K562 (cell line): ENCODE results near the gene DTNB. TPM values are rescaled to one million over a fixed set of nuclear protein-coding genes. Genes with fewer than 3 reads are reported as not detected.
A peak's percentile ranks its signal among the peaks of the same experiment; 100 is the strongest.

Source experiments
- BACH1 ChIP-seq: fragments of 200-800 bp; sonication (Bioruptor generic); IDR thresholded peaks from 2 replicates; pipeline ENCODE4 v1.6.1; 2016; ENCODE audit warnings: missing genetic modification characterization, missing compliant biosample characterization
- C11orf30 ChIP-seq: fragments of 450-650 bp; IDR thresholded peaks from 2 replicates; pipeline ENCODE4 v1.6.1; 2016; ENCODE audit warnings: low read depth, mild to moderate bottlenecking
- CEBPG ChIP-seq, 3 experiments: fragments of 200-800 bp in 1 of 3; sonication (Bioruptor generic) in 1 of 3; sonication (generic) in 1 of 3; formaldehyde crosslinking in 1 of 3; IDR thresholded peaks in 2 of 3; conservative IDR thresholded peaks in 1 of 3; 2 replicates each; pipeline versions ENCODE4 v1.6.1 to v1.8.0; 2016 to 2022; ENCODE audit warnings: missing compliant biosample characterization in 2 of 3, missing genetic modification characterization in 2 of 3, mild to moderate bottlenecking in 1 of 3, missing genetic modification reagents in 1 of 3
- HNRNPH1 ChIP-seq: fragments of 200-400 bp; formaldehyde crosslinking; optimal IDR thresholded peaks from 2 replicates; pipeline ENCODE3; 2017; ENCODE audit warnings: low read depth, mild to moderate bottlenecking, low read length, moderate library complexity
- IFI16 ChIP-seq: fragments of 250-450 bp; sonication (Bioruptor Pico); IDR thresholded peaks from 2 replicates; pipeline ENCODE4 v2.1.2; 2022; ENCODE audit warnings: mild to moderate bottlenecking, inconsistent platforms
- SIX5 ChIP-seq, 2 experiments: IDR thresholded peaks; 2 replicates each; pipeline ENCODE4 v1.6.1; 2011; ENCODE audit warnings: low read length in 2 of 2, borderline replicate concordance in 1 of 2, low read depth in 1 of 2, mild to moderate bottlenecking in 1 of 2, moderate library complexity in 1 of 2; ENCODE audit not compliant: insufficient read depth in 1 of 2
- STAG1 ChIP-seq: sonication (generic); formaldehyde crosslinking; IDR thresholded peaks from 2 replicates; pipeline ENCODE4 v1.5.0; 2020; ENCODE audit warnings: missing genetic modification reagents, borderline replicate concordance
- YY1 ChIP-seq, 3 experiments: IDR thresholded peaks; 2 replicates each; pipeline ENCODE4 v1.6.1; 2011; ENCODE audit warnings: low read length in 2 of 3, mild to moderate bottlenecking in 2 of 3, moderate library complexity in 2 of 3, borderline replicate concordance in 1 of 3, control low read depth in 1 of 3, low read depth in 1 of 3; ENCODE audit not compliant: insufficient read depth in 3 of 3, insufficient replicate concordance in 2 of 3, control insufficient read depth in 1 of 3, insufficient read length in 1 of 3; ENCODE audit errors: extremely low read depth in 1 of 3
- ZNF77 ChIP-seq: fragments of 250-450 bp; sonication (Bioruptor Pico); IDR thresholded peaks from 2 replicates; pipeline ENCODE4 v1.5.0; 2020
- polyA plus RNA-seq, 8 experiments: library from polyadenylated mRNA; depleted of rRNA in 4 of 8; stranded (reverse) in 5 of 8; unstranded in 3 of 8; fragments of >200 nt; fragmentation: Nextera tagmentation in 2 of 8; fragmentation: Illumina TruSeq in 1 of 8; extraction: Ambion mirVana in 2 of 8; extraction: Trizol in 1 of 8; gene quantifications; 2 replicates each; pipeline versions ENCODE4 v1.2.1 to v1.2.3, GENCODE V29; 2011 to 2014; ENCODE audit warnings: inconsistent platforms in 1 of 8, missing spikeins in 1 of 8
- total RNA-seq, 7 experiments: library from RNA; depleted of rRNA in 6 of 7; stranded (reverse); fragments of >200 nt in 6 of 7; fragmentation: Illumina TruSeq in 2 of 7; extraction: Trizol in 2 of 7; gene quantifications; 2 replicates each; pipeline versions ENCODE4 v1.2.1 to v1.2.3, GENCODE V29; 2011 to 2021; ENCODE audit warnings: low replicate concordance in 1 of 7
- TF ChIP-seq, protein P1 (sequence below), 2 experiments: fragments of 450-650 bp; formaldehyde crosslinking in 1 of 2; IDR thresholded peaks; 2 replicates each; pipeline versions ENCODE4 v1.4.0 to v1.6.1; 2014 to 2020; ENCODE audit warnings: mild to moderate bottlenecking in 2 of 2, borderline replicate concordance in 1 of 2, low read depth in 1 of 2
- TF ChIP-seq, protein P2 (sequence below), 3 experiments: IDR thresholded peaks in 2 of 3; conservative IDR thresholded peaks in 1 of 3; 2 replicates each; pipeline ENCODE4 v1.5.1; 2011 to 2012; ENCODE audit warnings: low read length in 3 of 3, mild to moderate bottlenecking in 3 of 3, control low read depth in 2 of 3, improper control_type of control experiment in 1 of 3, inconsistent platforms in 1 of 3, low read depth in 1 of 3, mixed read lengths in 1 of 3, moderate library complexity in 1 of 3; ENCODE audit not compliant: insufficient read depth in 2 of 3

The DTNB gene
- total and polyA plus RNA-seq, 9 of the 15 experiments (the other 6 are each of a cell fraction or from before 2014, with no cell fraction given), result 0.18 to 2.0 (median 0.77) TPM; not detected in 2

DNA sequence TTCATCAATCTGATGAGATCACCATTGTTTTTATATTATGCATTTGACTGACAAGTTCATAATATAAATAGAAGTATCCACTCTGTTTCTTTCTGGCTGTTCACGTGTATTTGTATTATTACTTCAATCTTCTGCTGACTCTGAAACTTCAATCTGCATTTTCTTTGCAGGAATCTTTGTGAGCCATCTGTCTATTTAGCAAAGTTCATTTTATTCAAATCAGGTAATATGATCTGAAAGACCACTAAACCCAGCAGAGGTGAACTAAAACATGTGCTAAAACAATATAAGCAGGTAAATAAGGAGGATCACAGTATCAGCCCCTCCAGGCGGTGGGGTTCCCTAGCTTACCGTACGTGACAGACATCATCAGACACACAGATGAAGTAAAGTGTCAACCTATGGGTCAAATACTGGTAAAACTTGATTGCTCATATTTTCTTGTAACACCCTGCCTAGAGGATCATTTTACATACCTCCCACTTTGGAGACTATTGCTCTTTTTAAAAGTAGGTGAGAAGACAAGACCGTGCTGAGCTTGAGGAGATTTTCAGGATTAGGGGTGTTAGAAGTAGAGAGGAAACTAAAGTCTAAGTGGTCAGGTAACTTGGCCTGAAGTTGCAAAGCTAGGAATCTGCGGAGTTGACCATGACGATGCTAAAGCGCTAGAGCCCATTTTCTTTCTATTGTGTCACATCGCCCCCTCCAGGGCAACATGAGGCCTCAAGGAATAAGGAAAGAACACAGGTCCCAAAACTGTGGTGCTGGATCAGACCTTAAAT, 9.0 kb downstream of the DTNB start (continued):
- TF ChIP-seq, protein P1, sequence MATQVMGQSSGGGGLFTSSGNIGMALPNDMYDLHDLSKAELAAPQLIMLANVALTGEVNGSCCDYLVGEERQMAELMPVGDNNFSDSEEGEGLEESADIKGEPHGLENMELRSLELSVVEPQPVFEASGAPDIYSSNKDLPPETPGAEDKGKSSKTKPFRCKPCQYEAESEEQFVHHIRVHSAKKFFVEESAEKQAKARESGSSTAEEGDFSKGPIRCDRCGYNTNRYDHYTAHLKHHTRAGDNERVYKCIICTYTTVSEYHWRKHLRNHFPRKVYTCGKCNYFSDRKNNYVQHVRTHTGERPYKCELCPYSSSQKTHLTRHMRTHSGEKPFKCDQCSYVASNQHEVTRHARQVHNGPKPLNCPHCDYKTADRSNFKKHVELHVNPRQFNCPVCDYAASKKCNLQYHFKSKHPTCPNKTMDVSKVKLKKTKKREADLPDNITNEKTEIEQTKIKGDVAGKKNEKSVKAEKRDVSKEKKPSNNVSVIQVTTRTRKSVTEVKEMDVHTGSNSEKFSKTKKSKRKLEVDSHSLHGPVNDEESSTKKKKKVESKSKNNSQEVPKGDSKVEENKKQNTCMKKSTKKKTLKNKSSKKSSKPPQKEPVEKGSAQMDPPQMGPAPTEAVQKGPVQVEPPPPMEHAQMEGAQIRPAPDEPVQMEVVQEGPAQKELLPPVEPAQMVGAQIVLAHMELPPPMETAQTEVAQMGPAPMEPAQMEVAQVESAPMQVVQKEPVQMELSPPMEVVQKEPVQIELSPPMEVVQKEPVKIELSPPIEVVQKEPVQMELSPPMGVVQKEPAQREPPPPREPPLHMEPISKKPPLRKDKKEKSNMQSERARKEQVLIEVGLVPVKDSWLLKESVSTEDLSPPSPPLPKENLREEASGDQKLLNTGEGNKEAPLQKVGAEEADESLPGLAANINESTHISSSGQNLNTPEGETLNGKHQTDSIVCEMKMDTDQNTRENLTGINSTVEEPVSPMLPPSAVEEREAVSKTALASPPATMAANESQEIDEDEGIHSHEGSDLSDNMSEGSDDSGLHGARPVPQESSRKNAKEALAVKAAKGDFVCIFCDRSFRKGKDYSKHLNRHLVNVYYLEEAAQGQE (IDR thresholded peaks at IDR 0.05; ENCODE audit: borderline replicate concordance), result peak; percentile 52; the same call in 1 of the 2 replicates
- TF ChIP-seq, protein P1 (CRISPR knock-in tag; IDR thresholded peaks at IDR 0.05; ENCODE audit: low read depth), result no peak
- TF ChIP-seq SIX5 (IDR thresholded peaks at IDR 0.05; ENCODE audit: borderline replicate concordance in 1 of 2, insufficient read depth in 1 of 2, low read depth in 1 of 2, low read length in 2 of 2), result no peak
- TF ChIP-seq STAG1 (CRISPR knock-in tag), result peak; percentile 28; the same call in 1 of the 2 replicates
- no peak for TF ChIP-seq BACH1 (tag)
- peak; percentile 69 for TF ChIP-seq C11orf30
- TF ChIP-seq HNRNPH1, result no peak
- peak; percentile 42; the same call in 1 of the 2 replicates for TF ChIP-seq CEBPG (CRISPR knock-in tag; IDR thresholded peaks at IDR 0.05)
- TF ChIP-seq CEBPG (tag; conservative IDR thresholded peaks at IDR 0.05 in 1 of 2, IDR thresholded peaks at IDR 0.05 in 1 of 2), result no peak
- TF ChIP-seq IFI16 (CRISPR knock-in tag), result no peak
- TF ChIP-seq, protein P2, sequence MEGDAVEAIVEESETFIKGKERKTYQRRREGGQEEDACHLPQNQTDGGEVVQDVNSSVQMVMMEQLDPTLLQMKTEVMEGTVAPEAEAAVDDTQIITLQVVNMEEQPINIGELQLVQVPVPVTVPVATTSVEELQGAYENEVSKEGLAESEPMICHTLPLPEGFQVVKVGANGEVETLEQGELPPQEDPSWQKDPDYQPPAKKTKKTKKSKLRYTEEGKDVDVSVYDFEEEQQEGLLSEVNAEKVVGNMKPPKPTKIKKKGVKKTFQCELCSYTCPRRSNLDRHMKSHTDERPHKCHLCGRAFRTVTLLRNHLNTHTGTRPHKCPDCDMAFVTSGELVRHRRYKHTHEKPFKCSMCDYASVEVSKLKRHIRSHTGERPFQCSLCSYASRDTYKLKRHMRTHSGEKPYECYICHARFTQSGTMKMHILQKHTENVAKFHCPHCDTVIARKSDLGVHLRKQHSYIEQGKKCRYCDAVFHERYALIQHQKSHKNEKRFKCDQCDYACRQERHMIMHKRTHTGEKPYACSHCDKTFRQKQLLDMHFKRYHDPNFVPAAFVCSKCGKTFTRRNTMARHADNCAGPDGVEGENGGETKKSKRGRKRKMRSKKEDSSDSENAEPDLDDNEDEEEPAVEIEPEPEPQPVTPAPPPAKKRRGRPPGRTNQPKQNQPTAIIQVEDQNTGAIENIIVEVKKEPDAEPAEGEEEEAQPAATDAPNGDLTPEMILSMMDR (IDR thresholded peaks at IDR 0.05 in 2 of 3, conservative IDR thresholded peaks at IDR 0.05 in 1 of 3; ENCODE audit: insufficient read depth in 2 of 3, low read depth in 1 of 3, low read length in 3 of 3), result peak; percentile 79 to 85 (median 79)
- TF ChIP-seq YY1 (IDR thresholded peaks at IDR 0.05; ENCODE audit: borderline replicate concordance in 1 of 3, control insufficient read depth in 1 of 3, extremely low read depth in 1 of 3, insufficient read depth in 3 of 3, insufficient read length in 1 of 3, insufficient replicate concordance in 2 of 3, low read depth in 1 of 3, low read length in 2 of 3), result peak in 1 of 3 experiments; percentile 43
- TF ChIP-seq ZNF77 (CRISPR knock-in tag), result no peak
